Hepatocyte (in vitro differentiated cells): ENCODE results near the gene HOXB4. TPM values are rescaled to one million over a fixed set of nuclear protein-coding genes. Genes with fewer than 3 reads are reported as not detected.

Experiments
- DNase-seq: peaks from one replicate; pipeline ENCODE4 v3.0.0-alpha.2; 2016; ENCODE audit warnings: low spot score
- H2AFZ ChIP-seq: fragments of 200-600 bp; sonication (generic); 2 replicates; pipeline ENCODE4 v1.6.0; 2016; ENCODE audit warnings: antibody characterized with exemption, mild to moderate bottlenecking
- H3K27ac ChIP-seq: fragments of 200-600 bp; sonication (generic); 2 replicates; pipeline ENCODE4 v1.5.1; 2016; ENCODE audit warnings: mild to moderate bottlenecking
- H3K27me3 ChIP-seq: fragments of 200-600 bp; sonication (generic); 2 replicates; pipeline ENCODE4 v1.6.1; 2016
- H3K36me3 ChIP-seq: fragments of 200-600 bp; sonication (generic); replicated peaks from 2 replicates; pipeline ENCODE4 v1.5.1; 2016; ENCODE audit warnings: low read depth; ENCODE audit not compliant: insufficient read depth
- H3K4me1 ChIP-seq: fragments of 200-600 bp; sonication (generic); 2 replicates; pipeline ENCODE4 v1.5.1; 2016; ENCODE audit warnings: mild to moderate bottlenecking, moderate library complexity; ENCODE audit not compliant: insufficient read depth
- H3K4me2 ChIP-seq: fragments of 200-600 bp; sonication (generic); 2 replicates; pipeline ENCODE4 v1.6.0; 2016
- H3K4me3 ChIP-seq: fragments of 200-600 bp; sonication (generic); 2 replicates; pipeline ENCODE4 v1.5.1; 2016; ENCODE audit warnings: mild to moderate bottlenecking
- H3K79me2 ChIP-seq: fragments of 200-600 bp; sonication (generic); 2 replicates; pipeline ENCODE4 v1.6.0; 2017; ENCODE audit warnings: mild to moderate bottlenecking
- H3K9me2 ChIP-seq: fragments of 200-600 bp; sonication (generic); replicated peaks from 2 replicates; pipeline ENCODE4 v1.6.0; 2017; ENCODE audit warnings: mild to moderate bottlenecking; ENCODE audit not compliant: insufficient read depth
- H3K9me3 ChIP-seq: fragments of 200-600 bp; sonication (generic); 2 replicates; pipeline ENCODE4 v1.5.1; 2016; ENCODE audit warnings: low read depth, mild to moderate bottlenecking
- H4K20me1 ChIP-seq: fragments of 200-600 bp; sonication (generic); 2 replicates; pipeline ENCODE4 v1.6.0; 2016; ENCODE audit warnings: mild to moderate bottlenecking; ENCODE audit not compliant: insufficient read depth, poor library complexity, severe bottlenecking
- EZH2 ChIP-seq: fragments of 200-600 bp; sonication (generic); IDR thresholded peaks from 2 replicates; pipeline ENCODE4 v1.6.1; 2016; ENCODE audit warnings: antibody characterized with exemption, mild to moderate bottlenecking, borderline replicate concordance
- EZH2phosphoT487 ChIP-seq: fragments of 200-600 bp; sonication (generic); IDR thresholded peaks from one replicate; pipeline ENCODE4 v1.6.1; 2018; ENCODE audit warnings: antibody characterized with exemption, mild to moderate bottlenecking, low read depth, moderate library complexity; ENCODE audit not compliant: unreplicated experiment, severe bottlenecking
- WGBS: methylation state at CpG from one replicate; pipeline ENCODE4 v1.1.6; 2016; ENCODE audit warnings: low lambda C conversion rate; ENCODE audit errors: missing lambda C conversion rate; 5-methylcytosine and 5-hydroxymethylcytosine counted together
- polyA plus RNA-seq: library from polyadenylated mRNA; unstranded; fragments of >200 nt; fragmentation: Nextera tagmentation; extraction: Ambion mirVana; gene quantifications from 2 replicates; pipeline ENCODE4 v1.2.1, GENCODE V29; 2016
- total RNA-seq: library from RNA; depleted of rRNA; stranded (reverse); fragments of >200 nt; gene quantifications from 2 replicates; pipeline ENCODE4 v1.2.3, GENCODE V29; 2014
- TF ChIP-seq, protein P1 (sequence below): fragments of 200-600 bp; sonication (generic); IDR thresholded peaks from 2 replicates; pipeline ENCODE4 v1.5.1; 2016; ENCODE audit warnings: antibody characterized with exemption, mild to moderate bottlenecking; ENCODE audit not compliant: poor library complexity

Gene HOXB4
- total and polyA plus RNA-seq, 2 experiments from 2014 or later, result 1.8 to 2.2 TPM

DNA sequence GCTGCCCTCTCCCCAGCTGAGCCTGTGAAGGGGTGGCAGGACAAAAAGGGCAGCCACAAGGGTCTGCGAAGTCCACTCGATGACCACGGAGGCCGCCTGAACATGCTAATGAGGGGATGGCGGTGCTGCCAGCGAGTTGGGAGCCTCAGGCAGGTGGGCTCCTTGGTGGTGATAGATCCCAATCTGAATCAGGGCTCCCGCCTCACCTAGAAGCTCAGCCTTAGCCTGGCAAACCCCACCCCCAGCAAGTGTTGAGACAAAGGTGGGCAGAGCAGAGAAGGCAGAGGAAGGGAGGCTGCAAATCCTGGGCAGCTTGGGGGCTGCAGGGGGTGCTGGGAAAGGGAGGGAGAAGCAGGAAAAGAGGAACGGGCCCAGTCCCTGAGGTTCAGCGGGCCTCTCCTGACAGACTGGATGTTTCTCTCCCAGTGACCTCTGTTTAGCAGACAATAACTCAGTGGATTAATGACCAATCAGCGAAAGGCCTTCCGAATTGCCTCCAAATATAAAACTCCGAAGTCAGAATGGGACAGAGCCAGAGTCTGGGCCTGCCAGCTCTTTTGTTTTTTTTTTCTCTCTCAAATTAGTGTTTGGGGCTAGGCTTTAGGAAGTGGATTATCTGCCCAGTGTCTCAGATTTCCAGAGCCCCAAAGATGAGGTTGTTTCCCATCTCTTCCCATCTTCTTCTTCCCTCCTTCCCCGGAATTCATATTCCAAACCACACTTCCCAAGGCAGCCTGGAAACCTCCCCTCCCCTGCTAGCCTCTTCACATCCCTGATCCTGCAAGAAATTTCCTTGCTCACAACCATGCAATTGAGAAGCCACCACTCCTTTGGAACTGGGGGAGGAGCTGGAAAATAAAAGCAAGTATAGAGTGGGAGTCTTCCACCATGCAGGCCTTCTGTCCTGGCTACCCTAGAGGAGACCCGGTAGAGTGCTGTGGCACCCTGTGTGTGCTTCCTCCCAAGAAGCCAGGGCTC lies 18.0 kb downstream of the HOXB4 start:
- no peak overlapping the region for H2AFZ ChIP-seq
- H3K4me3 ChIP-seq, result no peak overlapping the region
- H3K4me1 ChIP-seq, result peaks cover 53% of the 10 kb centered on the region
- no peak for DNase-seq
- H4K20me1 ChIP-seq, result no peaks in the 10 kb centered on the region
- no peak overlapping the region for H3K27ac ChIP-seq
- H3K36me3 ChIP-seq, result no peaks in the 10 kb centered on the region
- whole genome bisulfite sequencing, result 44% methylated on average over 14 of the region's 14 CpGs
- H3K4me2 ChIP-seq, result no peak overlapping the region
- no peaks in the 10 kb centered on the region for H3K9me2 ChIP-seq
- no peaks in the 10 kb centered on the region for H3K9me3 ChIP-seq
- peaks cover 87% of the 10 kb centered on the region for H3K27me3 ChIP-seq
- peaks cover 32% of the 10 kb centered on the region for H3K79me2 ChIP-seq
- TF ChIP-seq, protein P1, sequence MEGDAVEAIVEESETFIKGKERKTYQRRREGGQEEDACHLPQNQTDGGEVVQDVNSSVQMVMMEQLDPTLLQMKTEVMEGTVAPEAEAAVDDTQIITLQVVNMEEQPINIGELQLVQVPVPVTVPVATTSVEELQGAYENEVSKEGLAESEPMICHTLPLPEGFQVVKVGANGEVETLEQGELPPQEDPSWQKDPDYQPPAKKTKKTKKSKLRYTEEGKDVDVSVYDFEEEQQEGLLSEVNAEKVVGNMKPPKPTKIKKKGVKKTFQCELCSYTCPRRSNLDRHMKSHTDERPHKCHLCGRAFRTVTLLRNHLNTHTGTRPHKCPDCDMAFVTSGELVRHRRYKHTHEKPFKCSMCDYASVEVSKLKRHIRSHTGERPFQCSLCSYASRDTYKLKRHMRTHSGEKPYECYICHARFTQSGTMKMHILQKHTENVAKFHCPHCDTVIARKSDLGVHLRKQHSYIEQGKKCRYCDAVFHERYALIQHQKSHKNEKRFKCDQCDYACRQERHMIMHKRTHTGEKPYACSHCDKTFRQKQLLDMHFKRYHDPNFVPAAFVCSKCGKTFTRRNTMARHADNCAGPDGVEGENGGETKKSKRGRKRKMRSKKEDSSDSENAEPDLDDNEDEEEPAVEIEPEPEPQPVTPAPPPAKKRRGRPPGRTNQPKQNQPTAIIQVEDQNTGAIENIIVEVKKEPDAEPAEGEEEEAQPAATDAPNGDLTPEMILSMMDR, result no peak
- TF ChIP-seq EZH2, result no peak
- no peak for TF ChIP-seq EZH2phosphoT487

DNA sequence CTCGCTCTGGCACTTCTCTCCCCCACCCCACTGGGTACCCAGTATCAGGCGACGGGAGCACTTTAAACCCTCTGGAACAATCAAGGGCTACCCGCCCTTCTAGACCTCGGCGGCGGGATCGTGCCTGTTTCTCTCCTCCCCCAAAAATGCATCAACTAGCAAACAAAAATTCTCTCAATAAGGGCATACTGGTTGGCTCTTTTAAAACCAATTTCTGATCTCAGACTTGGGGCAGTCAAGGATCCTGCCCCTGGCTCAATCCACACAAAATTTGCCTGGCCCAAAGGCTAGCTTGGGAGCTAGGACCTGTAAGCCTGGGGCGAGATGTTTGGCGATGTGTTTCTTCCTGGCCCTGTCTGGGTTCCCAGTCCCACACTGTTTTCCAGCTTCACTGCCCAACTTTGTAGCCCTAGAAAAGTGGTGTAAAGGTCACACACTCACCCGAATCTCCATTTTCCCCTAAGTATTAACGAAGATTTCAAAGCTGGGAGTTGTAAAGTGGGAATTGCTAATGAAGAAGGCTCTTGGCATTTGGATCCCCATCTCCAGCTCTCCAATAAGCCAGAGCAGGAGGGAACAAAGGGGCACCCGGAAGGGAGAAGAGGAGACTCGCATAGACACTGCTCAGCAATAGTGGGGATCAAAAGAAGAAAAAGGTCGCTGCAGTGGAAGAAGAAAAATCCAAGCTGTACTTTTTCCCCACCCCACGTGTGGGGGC lies 18.9 kb downstream of the HOXB4 start:
- Histone ChIP-seq H3K27me3 (peaks cover 87% of the 10 kb centered on the region), H2AFZ (no peak overlapping the region), H4K20me1 (no peaks in the 10 kb centered on the region), H3K4me1 (peaks cover 60% of the 10 kb centered on the region), H3K27ac (no peak overlapping the region), H3K9me3 (no peaks in the 10 kb centered on the region), H3K36me3 (no peaks in the 10 kb centered on the region), H3K79me2 (peaks cover 36% of the 10 kb centered on the region), H3K4me3 (no peak overlapping the region), H3K4me2 (peak overlapping the region; percentile 19), H3K9me2 (no peaks in the 10 kb centered on the region)
- no peak for DNase-seq
- 42% methylated on average over 16 of the region's 16 CpGs for WGBS
- peak; percentile 55 for TF ChIP-seq EZH2
- no peak for TF ChIP-seq EZH2phosphoT487
- TF ChIP-seq, protein P1, result no peak

DNA sequence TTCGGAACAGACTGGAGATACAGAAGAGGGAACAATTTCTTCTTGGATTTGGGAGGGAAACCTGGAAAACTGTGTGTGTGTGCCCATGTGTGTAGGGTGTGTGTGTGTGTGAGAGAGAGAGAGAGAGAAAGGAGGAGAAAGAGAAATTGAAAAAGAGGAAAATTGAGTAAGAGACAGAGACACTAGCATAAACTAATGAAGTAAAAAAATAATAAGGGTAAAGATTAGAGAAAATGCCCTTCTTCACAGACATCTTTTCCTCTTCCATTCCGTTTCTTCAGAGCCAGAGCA lies 19.4 kb downstream of the HOXB4 start:
- 52% methylated on average over 2 of the region's 2 CpGs for WGBS
- Histone ChIP-seq H3K4me3 (no peak overlapping the region), H3K4me2 (no peak overlapping the region), H3K9me2 (no peaks in the 10 kb centered on the region), H3K79me2 (peaks cover 40% of the 10 kb centered on the region), H3K27ac (no peak overlapping the region), H3K4me1 (peaks cover 62% of the 10 kb centered on the region), H3K27me3 (peaks cover 90% of the 10 kb centered on the region), H4K20me1 (no peaks in the 10 kb centered on the region), H3K9me3 (no peaks in the 10 kb centered on the region), H2AFZ (no peak overlapping the region), H3K36me3 (no peaks in the 10 kb centered on the region)
- TF ChIP-seq EZH2phosphoT487 (no peak), EZH2 (no peak)
- TF ChIP-seq, protein P1, result no peak
- no peak for DNase-seq
